GM19099 (cell line): ENCODE results near the gene MALSU1.

Experiments
- POLR2A ChIP-seq: IDR thresholded peaks from 3 replicates; pipeline ENCODE4 v1.6.1; 2011; ENCODE audit warnings: low read depth; ENCODE audit not compliant: insufficient read length; ENCODE audit errors: extremely low read depth

MALSU1 gene

DNA sequence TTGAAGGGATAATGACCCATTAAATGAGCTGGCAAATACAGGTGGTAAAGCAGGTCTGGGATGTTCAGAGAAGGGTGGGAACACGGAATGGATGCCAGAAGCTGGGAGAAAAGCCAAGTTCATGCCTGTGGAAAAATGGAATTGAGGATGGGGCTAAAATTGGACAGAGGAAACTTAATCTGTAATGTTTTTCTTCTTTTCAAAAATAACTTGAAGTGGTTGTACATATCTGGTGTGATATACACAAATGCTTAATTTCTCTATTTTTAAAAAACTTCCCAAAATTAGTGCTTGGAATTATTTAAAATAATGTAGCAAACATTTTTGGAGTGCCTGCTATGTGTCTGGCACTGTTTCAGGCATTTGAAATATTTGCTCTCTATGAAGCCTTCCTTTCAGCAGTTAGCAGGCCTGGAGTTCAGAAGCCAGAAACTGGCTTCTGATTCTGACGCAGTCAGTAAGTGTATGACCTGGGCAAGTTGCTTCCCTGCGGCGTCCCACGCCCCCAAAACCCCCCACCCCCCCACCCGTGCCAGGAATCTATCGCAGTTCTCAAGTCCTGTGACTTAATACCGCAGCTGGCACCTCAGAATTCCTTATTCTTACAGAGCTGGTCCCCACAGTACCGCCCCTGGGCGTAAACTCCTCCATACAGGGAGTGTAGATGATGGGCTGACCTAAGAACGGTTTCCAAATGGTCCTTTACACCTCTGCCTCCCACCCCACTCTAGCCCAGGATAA, 828 bp upstream of the MALSU1 start:
- TF ChIP-seq POLR2A: no peak

DNA sequence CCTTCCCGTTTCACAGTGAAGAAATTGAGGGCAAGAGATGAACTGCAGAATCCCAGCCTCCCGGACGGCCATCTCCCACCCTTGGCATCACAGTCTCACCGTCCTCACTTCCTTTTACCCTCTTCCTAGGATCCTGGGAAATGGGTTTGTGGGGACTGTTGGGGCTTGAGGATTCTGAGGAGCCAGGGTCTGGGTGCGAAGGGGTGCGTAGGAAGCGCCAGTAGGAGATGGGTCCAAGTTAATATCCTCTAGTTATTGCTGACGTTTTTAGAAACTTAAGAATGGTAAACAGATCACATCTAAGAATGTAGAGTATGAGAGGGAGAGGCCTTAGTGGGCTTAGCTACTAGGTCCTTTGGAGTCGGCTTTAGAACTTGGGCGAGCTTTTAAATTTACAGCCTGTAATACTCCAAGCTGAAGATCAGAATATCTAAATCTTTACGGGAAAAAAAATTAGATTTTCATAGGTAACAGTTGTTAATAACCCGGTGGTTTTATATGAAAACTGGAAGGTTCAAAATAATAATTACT, 696 bp downstream of the MALSU1 start:
- TF ChIP-seq POLR2A: no peak

DNA sequence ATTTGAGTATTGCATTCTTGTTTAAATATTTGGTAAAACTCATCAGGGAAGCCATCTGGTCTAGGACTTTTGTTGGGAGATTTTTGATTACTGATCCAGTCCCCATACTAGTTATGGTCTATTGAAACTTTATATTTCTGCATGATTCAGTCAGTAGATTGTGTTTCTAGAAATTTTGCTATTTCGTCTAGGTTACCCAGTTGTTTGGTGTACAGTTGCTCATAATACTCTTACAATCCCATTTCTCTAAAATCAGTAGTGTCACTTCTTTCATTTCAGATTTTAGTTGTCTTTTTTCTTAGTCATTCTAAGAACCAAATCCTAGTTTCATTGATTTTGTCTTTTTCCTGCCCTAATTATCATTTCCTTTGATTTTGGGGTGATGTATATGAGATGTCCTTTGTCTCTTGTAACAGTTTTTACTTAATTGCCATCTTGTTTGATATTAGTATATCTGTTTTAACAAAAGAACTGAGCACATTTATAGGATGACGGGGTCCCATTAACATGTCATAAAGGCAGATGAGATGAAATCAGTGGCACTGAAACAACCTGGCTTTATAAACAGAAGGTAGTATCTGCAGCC, 7.9 kb downstream of the MALSU1 start:
- TF ChIP-seq POLR2A: no peak

DNA sequence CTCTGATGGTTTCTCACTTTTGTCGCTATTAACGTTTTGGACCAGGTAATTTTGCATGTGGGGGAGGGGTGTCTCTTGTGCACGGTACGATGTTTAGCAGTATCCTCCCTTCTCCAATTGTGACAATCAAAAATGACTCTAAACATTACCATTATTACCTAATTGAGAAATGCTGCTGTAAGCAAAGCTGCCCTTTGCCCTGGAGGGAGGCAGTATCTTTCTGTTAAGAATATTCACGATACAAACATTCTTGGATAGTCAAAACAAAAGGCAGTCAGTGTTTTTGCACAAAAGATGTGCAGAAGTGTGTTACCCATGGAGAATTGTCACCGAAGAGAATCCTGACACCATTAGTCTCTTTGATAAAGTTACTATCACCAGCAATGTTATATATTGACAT, 9.6 kb downstream of the MALSU1 start:
- no peak for TF ChIP-seq POLR2A

DNA sequence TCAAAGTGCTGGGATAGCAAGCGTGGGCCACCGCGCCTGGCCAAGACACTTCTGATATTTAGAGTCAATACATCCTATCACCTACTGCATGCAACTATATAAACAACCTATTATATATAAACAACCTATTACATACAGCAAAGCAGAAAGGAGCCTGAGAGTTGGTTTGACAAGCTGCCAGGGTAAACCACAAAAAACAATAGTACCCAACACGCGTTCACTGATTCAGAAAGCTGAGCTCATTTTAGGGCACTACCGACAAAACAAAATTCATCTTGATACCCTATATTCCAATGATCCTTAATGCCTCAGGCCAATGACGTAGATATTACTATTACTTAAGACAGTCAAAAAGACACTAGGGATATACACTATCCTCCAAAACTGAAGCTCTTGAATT, 16.2 kb downstream of the MALSU1 start:
- TF ChIP-seq POLR2A: no peak

DNA sequence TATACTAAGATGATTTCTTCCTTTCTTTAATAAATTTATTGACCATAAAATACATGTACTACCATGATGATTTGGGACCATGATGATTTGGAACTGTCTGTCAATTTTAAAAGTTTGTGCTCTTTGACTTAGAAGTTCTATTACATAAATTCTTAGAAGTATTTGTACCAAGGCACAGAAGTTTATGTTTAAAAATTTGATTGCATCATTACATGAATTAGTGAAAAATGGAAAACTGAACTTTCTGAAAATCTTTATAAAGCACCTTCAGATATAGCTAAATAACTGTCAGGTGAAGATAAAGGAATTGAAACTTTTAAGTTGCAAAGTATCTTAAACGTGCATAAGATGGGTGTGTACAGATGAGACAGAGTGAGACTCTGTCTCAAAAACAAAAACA, 32.0 kb downstream of the MALSU1 start:
- no peak for TF ChIP-seq POLR2A

DNA sequence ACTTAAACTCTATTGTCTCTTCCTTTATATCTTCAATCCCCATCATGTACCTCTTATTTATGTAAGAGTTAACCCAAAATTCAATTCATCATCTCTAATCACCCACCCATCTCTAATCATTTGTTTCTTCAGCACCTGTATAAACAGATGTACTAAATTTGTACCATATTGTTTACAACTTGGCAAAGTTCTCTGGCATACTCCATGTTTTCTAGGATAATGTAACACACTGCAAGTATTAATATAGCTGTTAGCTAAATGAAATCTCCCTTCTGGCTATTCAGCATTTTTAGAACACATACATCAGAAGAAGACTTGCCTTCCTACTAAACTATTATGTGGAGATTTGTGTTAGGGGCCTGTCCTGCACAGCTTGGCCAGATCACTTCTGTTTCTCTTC, 33.1 kb downstream of the MALSU1 start:
- no peak for TF ChIP-seq POLR2A

DNA sequence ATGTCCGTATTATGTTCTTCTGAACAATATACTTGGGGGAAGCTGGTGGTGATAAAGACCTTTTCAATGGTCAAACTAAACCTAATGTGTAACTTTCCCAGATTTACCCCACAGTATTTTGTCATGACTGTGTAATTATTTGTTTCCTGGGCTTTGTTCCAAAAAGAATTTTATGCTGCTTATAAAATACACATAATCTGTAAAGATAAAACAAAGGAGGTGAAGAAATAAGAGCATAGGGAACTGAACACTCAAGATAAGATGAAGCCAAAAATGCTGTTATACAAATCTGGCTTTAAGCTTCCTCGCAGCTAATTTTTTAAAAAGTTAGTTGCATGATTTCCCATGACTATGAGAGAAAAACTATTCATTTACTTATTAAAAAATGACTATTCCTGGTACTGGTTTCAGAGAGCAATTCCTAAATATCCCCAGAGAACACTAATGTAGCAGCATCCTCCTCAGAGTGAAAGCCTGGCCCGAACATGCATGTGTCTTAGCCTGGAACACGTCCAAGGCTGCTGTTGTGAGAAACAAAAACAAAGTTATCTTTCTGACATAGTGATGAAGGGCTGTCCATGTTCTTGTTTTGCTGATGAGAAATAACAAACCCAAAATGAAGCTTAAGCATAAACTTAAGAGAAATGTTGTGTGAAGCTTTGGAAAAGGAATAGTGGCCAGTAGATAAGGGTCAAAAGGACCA, 33.9 kb downstream of the MALSU1 start:
- TF ChIP-seq POLR2A: no peak

DNA sequence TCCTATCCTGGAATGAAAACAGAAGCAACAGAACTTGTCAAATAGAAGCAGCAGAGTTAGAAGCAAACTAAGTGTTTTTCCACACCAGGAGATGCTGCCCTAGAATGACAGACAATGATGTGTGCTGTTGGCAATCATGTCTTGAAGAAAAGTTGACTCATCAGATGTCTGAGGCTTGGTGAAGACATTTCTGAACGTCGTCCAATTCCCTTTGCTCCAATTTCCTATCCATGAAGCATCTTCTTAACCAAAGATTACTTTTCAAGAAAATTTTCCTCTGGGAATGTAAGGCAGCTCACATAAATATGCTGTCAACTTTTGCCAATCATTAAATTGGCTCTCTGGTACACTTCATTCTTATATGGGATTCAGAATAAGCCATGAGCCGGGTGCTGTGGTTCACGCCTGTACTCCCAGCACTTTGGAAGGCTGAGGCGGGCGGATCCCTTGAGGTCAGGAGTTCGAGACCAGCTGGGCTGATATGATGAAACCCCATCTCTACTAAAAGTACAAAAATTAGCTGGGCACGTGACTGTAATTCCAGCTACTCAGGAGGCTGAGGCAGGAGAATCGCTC, 34.6 kb downstream of the MALSU1 start:
- TF ChIP-seq POLR2A: no peak

DNA sequence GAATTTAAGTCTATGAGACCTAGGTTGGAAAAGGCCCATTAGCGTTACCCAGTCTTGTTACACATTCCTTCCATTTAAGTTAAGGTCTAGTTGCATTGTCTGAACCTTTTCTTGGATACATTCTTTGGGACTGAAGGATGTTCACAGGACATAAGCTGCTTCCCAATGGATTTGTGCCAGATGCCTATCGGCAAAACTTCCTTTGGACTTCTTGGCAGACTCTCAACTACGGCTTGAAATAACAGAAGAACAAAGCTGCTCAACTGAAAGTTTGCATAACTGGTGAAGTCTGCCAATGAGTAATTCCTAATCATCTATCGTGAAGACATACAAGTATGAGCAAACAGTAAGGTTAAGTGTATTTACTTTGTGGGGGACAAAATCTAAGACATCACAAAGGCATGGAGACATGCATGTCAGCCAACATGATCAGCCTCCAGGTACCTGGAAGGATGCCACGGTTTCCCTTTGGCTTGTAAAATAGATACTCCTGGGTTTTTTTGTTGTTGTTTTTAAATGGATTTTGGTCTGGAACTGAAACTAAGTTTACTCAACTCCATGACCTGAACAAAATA, 35.4 kb downstream of the MALSU1 start:
- TF ChIP-seq POLR2A: no peak

DNA sequence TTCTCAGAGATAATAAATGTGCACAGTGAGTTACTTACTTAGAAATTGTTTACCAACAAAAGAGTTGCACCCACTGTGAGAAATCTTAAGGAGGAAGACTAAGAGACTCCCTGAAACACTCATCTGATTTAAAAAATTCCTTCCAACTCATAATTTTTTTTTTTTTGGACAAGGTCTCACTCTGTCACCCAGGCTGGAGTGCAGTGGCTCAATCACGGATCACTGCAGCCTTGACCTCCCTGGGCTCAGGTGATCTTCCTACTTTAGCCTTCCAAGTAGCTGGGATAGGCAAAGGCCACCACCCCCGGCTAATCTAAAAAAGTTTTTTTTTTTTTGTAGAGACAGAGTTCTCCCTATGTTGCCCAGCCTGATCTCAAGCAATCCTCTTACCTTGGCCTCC, 36.0 kb downstream of the MALSU1 start:
- TF ChIP-seq POLR2A: no peak

DNA sequence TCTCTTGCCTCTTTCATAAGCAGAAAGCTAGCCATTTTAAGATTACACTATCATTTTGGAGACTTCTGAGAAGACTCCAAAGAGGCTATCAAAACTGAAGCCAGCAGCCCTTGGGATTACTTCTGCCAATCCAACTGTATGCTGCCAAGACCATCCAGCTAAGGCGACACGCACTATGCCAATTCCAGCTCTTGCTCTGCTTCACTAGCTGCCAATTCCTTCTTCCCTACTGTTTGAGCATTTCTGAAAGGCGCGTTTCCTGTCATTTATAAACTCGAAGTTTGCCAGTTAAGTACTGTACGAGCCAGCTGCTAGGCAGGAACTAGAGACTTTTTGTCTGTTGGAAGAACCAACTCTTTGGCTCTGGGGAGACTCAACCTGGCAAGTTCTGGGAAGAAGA, 36.5 kb downstream of the MALSU1 start:
- no peak for TF ChIP-seq POLR2A

DNA sequence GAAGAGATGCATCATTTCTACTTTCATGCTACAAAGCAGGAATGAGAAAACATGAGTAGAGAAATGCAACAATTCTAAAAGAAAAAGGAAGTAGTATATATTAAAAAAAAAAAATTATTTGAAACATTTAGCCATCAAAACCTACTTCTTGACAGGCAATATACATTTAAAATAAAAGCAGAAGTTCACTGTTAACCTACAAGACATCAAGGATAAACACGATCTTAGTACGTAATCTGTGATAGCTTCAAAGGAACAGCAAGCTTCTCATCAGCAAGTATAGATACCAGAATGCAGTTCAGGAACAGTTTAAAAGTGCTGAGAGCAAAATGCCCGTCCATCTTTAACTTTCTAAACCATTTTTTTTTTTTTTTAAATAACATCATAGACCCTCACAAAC, 36.9 kb downstream of the MALSU1 start:
- TF ChIP-seq POLR2A: no peak

DNA sequence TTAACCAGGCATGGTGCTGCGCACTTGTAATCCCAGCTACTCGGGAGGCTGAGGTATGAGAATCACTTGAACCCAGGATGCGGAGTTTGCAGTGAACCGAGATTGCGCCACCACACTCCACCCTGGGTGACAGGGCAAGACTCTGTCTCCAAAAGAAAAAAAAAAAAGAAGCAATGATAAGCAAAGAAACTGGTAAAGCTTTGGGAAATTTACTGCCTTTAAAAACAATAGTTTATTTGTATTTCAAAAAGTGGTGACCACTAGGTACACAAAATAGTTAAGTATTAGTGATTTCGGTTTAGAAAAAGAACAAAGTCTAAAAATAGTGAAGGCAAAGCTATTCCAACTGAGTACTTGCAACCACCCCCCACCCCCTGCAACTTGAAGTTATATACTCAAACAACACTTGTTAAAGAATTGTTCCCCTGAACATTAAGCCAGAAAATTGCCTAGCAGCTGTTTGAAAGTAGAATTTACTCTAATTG, 37.7 kb downstream of the MALSU1 start:
- no peak for TF ChIP-seq POLR2A

DNA sequence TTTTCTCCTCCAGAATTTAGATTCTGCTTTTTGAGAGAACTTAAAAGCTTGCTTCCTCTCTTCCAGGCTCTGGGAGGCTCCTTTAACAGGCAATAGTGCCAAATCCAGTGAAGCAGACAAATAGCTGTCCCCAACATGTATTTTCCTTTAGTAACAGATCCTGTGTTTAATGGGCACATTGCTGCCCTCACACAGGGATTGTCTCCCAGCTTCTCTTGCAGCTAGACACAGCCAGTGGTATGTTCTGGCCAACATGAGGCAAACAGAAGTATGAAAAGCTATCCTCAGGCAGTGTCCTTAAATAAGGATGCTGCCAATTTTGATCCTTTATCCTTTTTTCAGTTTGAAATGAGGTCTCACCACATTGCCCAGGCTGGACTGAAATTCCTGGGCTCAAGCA, 38.2 kb downstream of the MALSU1 start:
- TF ChIP-seq POLR2A: no peak
